Gastrocnemius medialis (tissue), 4 donors: ENCODE results near the gene PKLR. TPM values are rescaled to one million over a fixed set of nuclear protein-coding genes. Genes with fewer than 3 reads are reported as not detected.

ENCODE experiments used
- ATAC-seq, 2 donors: fragments of 150-250 bp; one replicate each; pipeline ENCODE4 v1.9.1; 2016
- DNase-seq, 2 donors: peaks; one replicate each; pipeline ENCODE4 v3.0.0-alpha.2; 2019
- H3K27ac ChIP-seq, 4 donors: fragments of 200-600 bp; sonication (generic); 1 replicate in 1 of 4; 2 replicates in 3 of 4; pipeline ENCODE4 v1.5.1; 2016 to 2018; ENCODE audit warnings: mild to moderate bottlenecking in 2 of 4, moderate library complexity in 1 of 4
- H3K27me3 ChIP-seq, 3 donors: fragments of 200-600 bp; sonication (generic) in 2 of 3; 1 replicate in 1 of 3; 2 replicates in 2 of 3; pipeline versions ENCODE4 v1.5.1 to v1.6.0; 2016 to 2019; ENCODE audit warnings: mild to moderate bottlenecking in 1 of 3, moderate library complexity in 1 of 3
- H3K36me3 ChIP-seq, 2 donors: fragments of 200-600 bp; sonication (generic) in 1 of 2; one replicate each; pipeline ENCODE4 v1.5.1; 2017 to 2018
- H3K4me1 ChIP-seq, 2 donors: fragments of 200-600 bp; sonication (generic) in 1 of 2; one replicate each; pipeline ENCODE4 v1.5.1; 2016 to 2017; ENCODE audit warnings: mild to moderate bottlenecking in 2 of 2
- H3K4me3 ChIP-seq, 4 donors: fragments of 200-600 bp; sonication (generic) in 3 of 4; 1 replicate in 1 of 4; 2 replicates in 3 of 4; pipeline ENCODE4 v1.5.1; 2016 to 2019; ENCODE audit warnings: mild to moderate bottlenecking in 2 of 4
- H3K9me3 ChIP-seq, 3 donors: fragments of 200-600 bp; sonication (generic) in 2 of 3; 1 replicate in 1 of 3; 2 replicates in 2 of 3; pipeline ENCODE4 v1.5.1; 2016 to 2019
- POLR2A ChIP-seq, 2 donors: fragments of 450-650 bp; IDR thresholded peaks; one replicate each; pipeline ENCODE4 v1.6.1; 2017; ENCODE audit warnings: antibody characterized with exemption in 2 of 2, mild to moderate bottlenecking in 2 of 2, moderate library complexity in 2 of 2
- in situ Hi-C, 4 donors: fragments of 200-750 bp; cut with MboI; loops; one replicate each; pipeline versions ENCODE4 v1.15.0 to v1.8.0; 2017; ENCODE audit warnings: low sequenced_read_pairs in 4 of 4
- intact Hi-C: fragments of 100-400 bp; cut with DNase I; formaldehyde crosslinking; loops from one replicate; pipeline ENCODE4 v1.15.1; 2023; ENCODE audit warnings: low total_unique reads
- total RNA-seq, 4 donors: library from RNA; depleted of rRNA; stranded (reverse); fragments of >200 nt; gene quantifications; one replicate each; pipeline versions ENCODE4 v1.1.0 to v1.2.3, GENCODE V29; 2016
- TF ChIP-seq, protein P1 (sequence below), 5 experiments: fragments of 450-650 bp in 3 of 5; fragments of 200-600 bp in 2 of 5; sonication (generic) in 2 of 5; IDR thresholded peaks in 4 of 5; conservative IDR thresholded peaks in 1 of 5; 1 replicate in 4 of 5; 2 replicates in 1 of 5; pipeline ENCODE4 v1.5.1; 2016 to 2019; ENCODE audit warnings: antibody characterized with exemption in 5 of 5, mild to moderate bottlenecking in 3 of 5, moderate library complexity in 3 of 5

The PKLR gene
- total RNA-seq, 4 donors from 2014 or later: not detected

DNA sequence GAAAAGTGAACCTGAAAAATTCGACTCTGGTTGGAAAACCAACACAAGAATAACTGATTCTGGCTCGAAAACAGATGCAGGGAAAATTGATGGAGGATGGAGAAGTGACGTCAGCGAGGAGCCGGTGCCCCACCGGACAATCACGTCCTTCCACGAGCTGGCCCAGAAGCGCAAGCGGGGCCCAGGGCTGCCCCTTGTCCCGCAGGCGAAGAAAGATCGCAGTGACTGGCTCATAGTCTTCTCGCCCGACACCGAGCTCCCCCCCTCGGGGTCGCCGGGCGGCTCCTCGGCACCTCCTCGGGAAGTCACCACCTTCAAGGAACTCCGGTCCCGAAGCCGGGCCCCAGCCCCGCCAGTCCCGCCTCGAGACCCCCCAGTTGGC, 21.3 kb upstream of the PKLR start:
- H3K9me3 ChIP-seq: no peaks in the 10 kb centered on the region
- peaks cover 0 to 9% of the 10 kb centered on the region in 2 donors for H3K36me3 ChIP-seq
- in situ Hi-C loops: no loop called here
- peaks cover 16 to 39% of the 10 kb centered on the region in 2 donors for H3K4me1 ChIP-seq
- no peak for TF ChIP-seq POLR2A (IDR thresholded peaks at IDR 0.05)
- TF ChIP-seq, protein P1, sequence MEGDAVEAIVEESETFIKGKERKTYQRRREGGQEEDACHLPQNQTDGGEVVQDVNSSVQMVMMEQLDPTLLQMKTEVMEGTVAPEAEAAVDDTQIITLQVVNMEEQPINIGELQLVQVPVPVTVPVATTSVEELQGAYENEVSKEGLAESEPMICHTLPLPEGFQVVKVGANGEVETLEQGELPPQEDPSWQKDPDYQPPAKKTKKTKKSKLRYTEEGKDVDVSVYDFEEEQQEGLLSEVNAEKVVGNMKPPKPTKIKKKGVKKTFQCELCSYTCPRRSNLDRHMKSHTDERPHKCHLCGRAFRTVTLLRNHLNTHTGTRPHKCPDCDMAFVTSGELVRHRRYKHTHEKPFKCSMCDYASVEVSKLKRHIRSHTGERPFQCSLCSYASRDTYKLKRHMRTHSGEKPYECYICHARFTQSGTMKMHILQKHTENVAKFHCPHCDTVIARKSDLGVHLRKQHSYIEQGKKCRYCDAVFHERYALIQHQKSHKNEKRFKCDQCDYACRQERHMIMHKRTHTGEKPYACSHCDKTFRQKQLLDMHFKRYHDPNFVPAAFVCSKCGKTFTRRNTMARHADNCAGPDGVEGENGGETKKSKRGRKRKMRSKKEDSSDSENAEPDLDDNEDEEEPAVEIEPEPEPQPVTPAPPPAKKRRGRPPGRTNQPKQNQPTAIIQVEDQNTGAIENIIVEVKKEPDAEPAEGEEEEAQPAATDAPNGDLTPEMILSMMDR (IDR thresholded peaks at IDR 0.05 in 4 of 5, conservative IDR thresholded peaks at IDR 0.05 in 1 of 5): no peak
- no peaks in the 10 kb centered on the region for H3K27me3 ChIP-seq
- peak overlapping the region; percentile 62 to 95 (median 90) for H3K4me3 ChIP-seq
- H3K27ac ChIP-seq: peak overlapping the region; percentile 82 to 96 (median 87)
- ATAC-seq: no peak
- intact Hi-C loops: loop anchor here (5.0 kb wide), 2 partner anchors 270 to 535 kb away; partner anchors contain the start of genes GON4L and SYT11
- DNase-seq: no peak

DNA sequence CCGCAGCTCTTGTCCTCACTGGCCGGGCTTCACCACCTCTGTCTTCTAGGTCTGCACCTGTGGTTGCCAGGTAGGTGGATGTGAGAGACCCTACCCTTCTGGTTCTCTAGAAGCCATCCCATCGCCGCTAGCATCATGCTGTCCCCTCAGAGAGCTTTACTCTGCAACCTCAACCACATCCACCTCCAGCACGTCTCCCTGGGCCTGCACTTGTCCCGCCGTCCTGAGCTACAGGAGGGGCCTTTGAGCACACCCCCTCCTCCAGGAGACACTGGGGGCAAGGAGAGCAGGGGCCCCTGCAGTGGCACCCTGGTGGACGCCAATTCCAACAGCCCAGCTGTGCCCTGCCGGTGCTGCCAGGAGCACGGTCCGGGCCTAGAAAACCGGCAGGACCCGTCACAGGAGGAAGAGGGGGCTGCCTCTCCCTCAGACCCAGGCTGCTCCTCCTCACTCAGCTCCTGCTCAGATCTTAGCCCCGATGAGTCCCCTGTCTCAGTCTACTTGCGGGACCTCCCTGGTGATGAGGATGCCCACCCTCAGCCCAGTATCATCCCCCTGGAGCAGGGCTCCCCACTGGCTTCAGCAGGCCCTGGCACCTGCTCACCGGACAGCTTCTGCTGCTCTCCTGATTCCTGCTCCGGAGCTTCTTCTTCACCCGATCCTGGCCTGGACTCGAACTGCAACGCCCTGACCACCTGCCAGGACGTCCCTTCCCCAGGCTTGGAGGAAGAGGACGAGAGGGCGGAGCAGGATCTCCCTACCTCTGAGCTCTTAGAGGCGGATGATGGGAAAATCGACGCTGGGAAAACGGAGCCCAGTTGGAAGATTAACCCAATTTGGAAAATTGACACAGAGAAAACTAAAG, 20.6 kb upstream of the PKLR start:
- in situ Hi-C loops (no loop called here), intact Hi-C loops (loop anchor here (5.0 kb wide), 2 partner anchors 270 to 535 kb away; partner anchors contain the start of genes GON4L and SYT11)
- no peaks in the 10 kb centered on the region for H3K9me3 ChIP-seq
- H3K27ac ChIP-seq: peak overlapping the region; percentile 82 to 96 (median 87)
- H3K36me3 ChIP-seq: peaks cover 0 to 9% of the 10 kb centered on the region in 2 donors
- no peak for TF ChIP-seq POLR2A (IDR thresholded peaks at IDR 0.05)
- TF ChIP-seq, protein P1 (IDR thresholded peaks at IDR 0.05 in 4 of 5, conservative IDR thresholded peaks at IDR 0.05 in 1 of 5): no peak
- H3K4me1 ChIP-seq: peaks cover 16 to 39% of the 10 kb centered on the region in 2 donors
- peak overlapping the region; percentile 62 to 95 (median 90) for H3K4me3 ChIP-seq
- no peak for DNase-seq
- no peak for ATAC-seq
- no peaks in the 10 kb centered on the region for H3K27me3 ChIP-seq

DNA sequence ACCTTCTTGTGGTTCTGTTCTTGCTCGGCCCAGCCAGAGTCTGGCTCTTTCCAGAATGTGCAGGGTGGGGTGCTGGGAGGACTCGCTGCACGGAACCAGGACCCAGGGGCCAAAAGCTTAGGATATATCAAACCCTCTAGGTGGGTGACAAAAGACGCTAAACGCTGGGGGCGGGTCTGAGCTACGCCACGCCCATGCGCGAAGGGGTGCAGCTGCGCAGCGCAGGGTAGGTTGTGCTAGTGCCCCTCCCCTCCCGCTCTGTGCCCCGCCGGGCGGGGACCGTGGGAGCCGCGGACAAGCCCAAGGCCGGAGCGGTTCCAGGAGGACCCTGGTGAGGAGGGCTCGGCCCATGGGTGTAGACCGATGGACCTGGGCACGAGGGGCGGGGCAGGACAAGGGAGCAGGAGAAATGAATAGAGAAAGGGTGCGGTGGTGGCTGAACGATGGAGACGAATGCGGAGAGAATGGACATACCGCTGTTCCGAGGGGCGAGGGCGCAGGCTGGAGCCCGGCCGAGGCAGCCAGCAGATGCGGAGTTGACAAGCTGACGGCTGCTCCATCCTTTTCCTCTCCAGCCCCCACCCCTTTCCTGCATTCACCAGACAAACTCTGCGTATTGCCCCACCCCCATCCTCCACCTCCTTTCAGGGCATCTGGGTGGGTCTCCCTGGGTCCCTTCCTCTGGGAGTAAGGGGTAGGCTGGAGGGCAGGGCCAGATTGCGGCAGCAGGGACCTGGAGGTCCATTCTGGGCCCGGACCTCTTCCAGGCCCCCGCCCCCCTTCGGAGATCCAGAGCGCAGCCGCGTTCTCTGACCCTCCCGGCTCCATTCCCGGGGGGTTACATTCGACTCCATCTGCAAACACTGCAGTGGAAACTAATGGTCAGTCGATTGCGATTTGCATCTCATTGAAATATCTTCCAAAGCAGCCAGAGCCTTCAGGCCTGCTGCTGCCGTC, 19.7 kb upstream of the PKLR start, which contains the start of gene RUSC1:
RUSC1 (plus strand) TSS at position 234 of the 957 bp plus-strand sequence. CDS start 880 bp downstream, outside the sequence.
- Histone ChIP-seq H3K4me1 (peaks cover 16 to 39% of the 10 kb centered on the region in 2 donors), H3K9me3 (no peaks in the 10 kb centered on the region), H3K27ac (peak within 1 kb of the TSS; percentile 82 to 96 (median 87)), H3K27me3 (no peaks in the 10 kb centered on the region), H3K4me3 (peak within 1 kb of the TSS; percentile 56 to 88 (median 72)), H3K36me3 (peaks cover 0 to 9% of the 10 kb centered on the region in 2 donors)
- intact Hi-C loops: loop anchor here (5.0 kb wide), 2 partner anchors 271 to 536 kb away; partner anchors contain the start of genes GON4L and SYT11
- TF ChIP-seq, protein P1 (IDR thresholded peaks at IDR 0.05 in 4 of 5, conservative IDR thresholded peaks at IDR 0.05 in 1 of 5): no peak
- peak in 1 of 2 donors; percentile 28 for TF ChIP-seq POLR2A (IDR thresholded peaks at IDR 0.05)
- ATAC-seq: no peak
- DNase-seq: peak; percentile 36 to 61
- in situ Hi-C loops: no loop called here

DNA sequence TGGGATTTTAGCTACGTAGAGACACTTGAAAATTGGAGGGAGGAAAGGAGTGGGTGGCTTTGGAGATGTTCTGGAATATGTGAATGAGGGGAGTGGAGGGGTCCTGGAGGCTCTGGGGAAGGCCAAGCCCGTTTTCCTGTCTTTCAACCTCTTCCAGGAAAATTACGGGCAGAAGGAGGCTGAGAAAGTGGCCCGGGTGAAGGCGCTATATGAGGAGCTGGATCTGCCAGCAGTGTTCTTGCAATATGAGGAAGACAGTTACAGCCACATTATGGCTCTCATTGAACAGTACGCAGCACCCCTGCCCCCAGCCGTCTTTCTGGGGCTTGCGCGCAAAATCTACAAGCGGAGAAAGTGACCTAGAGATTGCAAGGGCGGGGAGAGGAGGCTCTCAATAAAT, 19.0 kb upstream of the PKLR start:
- intact Hi-C loops (loop anchor here (5.0 kb wide), 2 partner anchors 272 to 537 kb away; partner anchors contain the start of genes GON4L and SYT11), in situ Hi-C loops (no loop called here)
- H3K36me3 ChIP-seq: peaks cover 0 to 11% of the 10 kb centered on the region in 2 donors
- ATAC-seq (no peak), DNase-seq (no peak)
- H3K27me3 ChIP-seq: no peaks in the 10 kb centered on the region
- peak overlapping the region; percentile 82 to 96 (median 87) for H3K27ac ChIP-seq
- H3K4me3 ChIP-seq: peak overlapping the region; percentile 56 to 88 (median 72)
- H3K9me3 ChIP-seq: no peaks in the 10 kb centered on the region
- TF ChIP-seq, protein P1 (IDR thresholded peaks at IDR 0.05 in 4 of 5, conservative IDR thresholded peaks at IDR 0.05 in 1 of 5): no peak
- TF ChIP-seq POLR2A (IDR thresholded peaks at IDR 0.05): no peak
- H3K4me1 ChIP-seq: peaks cover 16 to 35% of the 10 kb centered on the region in 2 donors
